Vagina (tissue), 2 donors: ENCODE measurements around the gene TIPARP. TPM values are rescaled to one million over a fixed set of nuclear protein-coding genes. Genes with fewer than 3 reads are reported as not detected.
"Not testable (repeated sequence)": the region's sequence is repeated elsewhere in the genome, so short reads cannot be mapped to it uniquely, and the experiment has no call there.

Experiments used
- DNase-seq, 2 donors: peaks; one replicate each; pipeline ENCODE4 v3.0.0-alpha.2; 2017; ENCODE audit errors: extremely low spot score in 2 of 2
- H3K27ac ChIP-seq: fragments of 200-600 bp; sonication (generic); one replicate; pipeline ENCODE4 v1.5.1; 2019
- H3K27me3 ChIP-seq: fragments of 200-600 bp; sonication (generic); one replicate; pipeline ENCODE4 v1.5.1; 2019
- H3K36me3 ChIP-seq, 2 donors: fragments of 200-600 bp; sonication (generic); one replicate each; pipeline ENCODE4 v1.5.1; 2017 to 2019
- H3K4me1 ChIP-seq: fragments of 200-600 bp; sonication (generic); one replicate; pipeline ENCODE4 v1.5.1; 2019
- H3K4me3 ChIP-seq, 2 donors: fragments of 200-600 bp; sonication (generic); 1 replicate in 1 of 2; 2 replicates in 1 of 2; pipeline ENCODE4 v1.5.1; 2016 to 2019
- H3K9me3 ChIP-seq: fragments of 200-600 bp; sonication (generic); one replicate; pipeline ENCODE4 v1.5.1; 2019
- CTCF ChIP-seq, 3 experiments: fragments of 450-650 bp in 2 of 3; fragments of 200-600 bp in 1 of 3; sonication (generic) in 1 of 3; IDR thresholded peaks; one replicate each; pipeline ENCODE4 v1.5.1; 2017 to 2019; ENCODE audit warnings: antibody characterized with exemption in 3 of 3, mild to moderate bottlenecking in 2 of 3, moderate library complexity in 2 of 3
- POLR2A ChIP-seq, 2 donors: fragments of 450-650 bp; IDR thresholded peaks; one replicate each; pipeline ENCODE4 v1.6.1; 2017; ENCODE audit warnings: antibody characterized with exemption in 2 of 2, mild to moderate bottlenecking in 2 of 2, moderate library complexity in 2 of 2
- POLR2AphosphoS5 ChIP-seq, 2 donors: sonication (generic); formaldehyde crosslinking; IDR thresholded peaks; one replicate each; pipeline ENCODE4 v1.9.0; 2017; ENCODE audit warnings: antibody characterized with exemption in 2 of 2, mild to moderate bottlenecking in 2 of 2, low read depth in 1 of 2; ENCODE audit not compliant: insufficient read depth in 1 of 2
- intact Hi-C: fragments of 100-400 bp; cut with DNase I; formaldehyde crosslinking; loops from one replicate; pipeline ENCODE4 v1.15.1; 2023
- total RNA-seq: library from RNA; depleted of rRNA; stranded (reverse); fragments of >200 nt; gene quantifications from one replicate; pipeline ENCODE4 v1.2.3, GENCODE V29; 2016

TIPARP gene
- total RNA-seq, 1 donor from 2014 or later = 44.0 TPM

GRCh38 chr3:156649681-156650080 is 24.7 kb upstream of the TIPARP start:
- Histone ChIP-seq H3K27me3 (no peaks in the 10 kb centered on the region), H3K4me3 (no peak overlapping the region), H3K36me3 (no peaks in the 10 kb centered on the region), H3K27ac (no peak overlapping the region), H3K4me1 (no peaks in the 10 kb centered on the region), H3K9me3 (no peaks in the 10 kb centered on the region)
- DNase-seq = no peak
- intact Hi-C loops = no loop called here
- no peak for TF ChIP-seq POLR2A (IDR thresholded peaks at IDR 0.05)
- TF ChIP-seq POLR2AphosphoS5 (IDR thresholded peaks at IDR 0.05; ENCODE audit: insufficient read depth in 1 of 2, low read depth in 1 of 2) = no peak
- no peak for TF ChIP-seq CTCF (IDR thresholded peaks at IDR 0.05)

- H3K27me3 ChIP-seq, H3K27ac ChIP-seq, DNase-seq, H3K4me1 ChIP-seq, H3K36me3 ChIP-seq, H3K9me3 ChIP-seq, intact Hi-C loops, H3K4me3 ChIP-seq: not testable (repeated sequence)
Measured at GRCh38 chr3:156652661-156653060, 21.7 kb upstream of the TIPARP start.

- intact Hi-C loops = no loop called here
- no peak for DNase-seq
- peaks cover 6% of the 10 kb centered on the region for H3K4me1 ChIP-seq
- H3K27me3 ChIP-seq = no peaks in the 10 kb centered on the region
- no peak overlapping the region for H3K4me3 ChIP-seq
- no peak for TF ChIP-seq POLR2A (IDR thresholded peaks at IDR 0.05)
- no peak for TF ChIP-seq POLR2AphosphoS5 (IDR thresholded peaks at IDR 0.05; ENCODE audit: insufficient read depth in 1 of 2, low read depth in 1 of 2)
- no peak for TF ChIP-seq CTCF (IDR thresholded peaks at IDR 0.05)
- no peaks in the 10 kb centered on the region for H3K9me3 ChIP-seq
- H3K27ac ChIP-seq = no peak overlapping the region
- H3K36me3 ChIP-seq = no peaks in the 10 kb centered on the region
Measured at GRCh38 chr3:156654834-156655233, 19.6 kb upstream of the TIPARP start.

GRCh38 chr3:156655819-156656550 is 18.4 kb upstream of the TIPARP start:
- intact Hi-C loops = no loop called here
- H3K36me3 ChIP-seq = no peaks in the 10 kb centered on the region
- H3K4me3 ChIP-seq = no peak overlapping the region
- peaks cover 6% of the 10 kb centered on the region for H3K4me1 ChIP-seq
- no peak for TF ChIP-seq CTCF (IDR thresholded peaks at IDR 0.05)
- no peak for TF ChIP-seq POLR2A (IDR thresholded peaks at IDR 0.05)
- no peak for TF ChIP-seq POLR2AphosphoS5 (IDR thresholded peaks at IDR 0.05; ENCODE audit: insufficient read depth in 1 of 2, low read depth in 1 of 2)
- H3K9me3 ChIP-seq = no peaks in the 10 kb centered on the region
- no peak for DNase-seq
- H3K27ac ChIP-seq = no peak overlapping the region
- no peaks in the 10 kb centered on the region for H3K27me3 ChIP-seq

GRCh38 chr3:156657440-156657839 is 16.9 kb upstream of the TIPARP start:
- Histone ChIP-seq H3K4me3 (no peak overlapping the region), H3K36me3 (no peaks in the 10 kb centered on the region), H3K27me3 (no peaks in the 10 kb centered on the region), H3K9me3 (no peaks in the 10 kb centered on the region), H3K27ac (no peak overlapping the region), H3K4me1 (peaks cover 6% of the 10 kb centered on the region)
- no peak for DNase-seq
- intact Hi-C loops = no loop called here
- TF ChIP-seq CTCF (IDR thresholded peaks at IDR 0.05) = no peak
